ENCODE measurements around the gene PALLD.
A peak's percentile ranks its signal among the peaks of the same experiment; 100 is the strongest.

PALLD gene

GRCh38 chr4:168859100-168859499 lies 362.2 kb downstream of the PALLD start:
- DNase-seq = no peak

- no peak for DNase-seq
Observed at GRCh38 chr4:168859888-168860694, 363.2 kb downstream of the PALLD start.

- no peak for DNase-seq
Observed at GRCh38 chr4:168860827-168861226, 364.0 kb downstream of the PALLD start.

GRCh38 chr4:168863719-168864647 lies 367.1 kb downstream of the PALLD start:
- peak; percentile 58 for DNase-seq

- DNase-seq = peak; percentile 89
Observed at GRCh38 chr4:168864821-168865541, 368.1 kb downstream of the PALLD start.

GRCh38 chr4:168865854-168866253 lies 369.0 kb downstream of the PALLD start:
- no peak for DNase-seq

- DNase-seq = no peak
Observed at GRCh38 chr4:168866635-168867034, 369.8 kb downstream of the PALLD start.

GRCh38 chr4:168867128-168867527 lies 370.3 kb downstream of the PALLD start:
- peak; percentile 51 for DNase-seq

- peak; percentile 94 for DNase-seq
Observed at GRCh38 chr4:168868044-168868781, 371.4 kb downstream of the PALLD start.

GRCh38 chr4:168868802-168869201 lies 371.9 kb downstream of the PALLD start:
- no peak for DNase-seq

- no peak for DNase-seq
Observed at GRCh38 chr4:168870004-168870403, 373.2 kb downstream of the PALLD start.

- DNase-seq = peak; percentile 66
Observed at GRCh38 chr4:168871632-168872031, 374.8 kb downstream of the PALLD start.

- DNase-seq = no peak
Observed at GRCh38 chr4:168874083-168874482, 377.2 kb downstream of the PALLD start.

GRCh38 chr4:168876106-168876505 lies 379.3 kb downstream of the PALLD start:
- DNase-seq = peak; percentile 46

GRCh38 chr4:168877511-168878491 lies 380.9 kb downstream of the PALLD start:
- no peak for DNase-seq

GRCh38 chr4:168878623-168879022 lies 381.8 kb downstream of the PALLD start:
- DNase-seq = no peak

GRCh38 chr4:168879188-168879587 lies 382.3 kb downstream of the PALLD start:
- DNase-seq = no peak

- peak; percentile 58 for DNase-seq
Observed at GRCh38 chr4:168880072-168880675, 383.3 kb downstream of the PALLD start.

- DNase-seq = no peak
Observed at GRCh38 chr4:168880811-168881595, 384.2 kb downstream of the PALLD start.
